GM12878 (cell line): ENCODE results near the gene GALNT16. TPM values are rescaled to one million over a fixed set of nuclear protein-coding genes. Genes with fewer than 3 reads are reported as not detected.

Source experiments
- BRCA1 ChIP-seq: IDR thresholded peaks from 2 replicates; pipeline ENCODE4 v1.6.1; 2011; ENCODE audit warnings: low read depth, low read length, improper control_type of control experiment
- CREM ChIP-seq: IDR thresholded peaks from 2 replicates; pipeline ENCODE4 v1.6.1; 2014; ENCODE audit warnings: antibody characterized with exemption, low read depth
- ELK1 ChIP-seq: IDR thresholded peaks from 2 replicates; pipeline ENCODE4 v1.6.1; 2012; ENCODE audit warnings: low read depth, low read length, improper control_type of control experiment
- ETV6 ChIP-seq, 2 experiments: fragments of 450-650 bp in 1 of 2; IDR thresholded peaks in 1 of 2; conservative IDR thresholded peaks in 1 of 2; 2 replicates each; pipeline ENCODE4 v1.6.1; 2014; ENCODE audit warnings: antibody characterized with exemption in 1 of 2, borderline replicate concordance in 1 of 2, low read depth in 1 of 2, mild to moderate bottlenecking in 1 of 2, moderate library complexity in 1 of 2
- HDGF ChIP-seq: fragments of 450-650 bp; IDR thresholded peaks from 2 replicates; pipeline ENCODE4 v1.6.1; 2016; ENCODE audit warnings: antibody characterized with exemption
- KLF5 ChIP-seq: fragments of 450-650 bp; IDR thresholded peaks from 2 replicates; pipeline ENCODE4 v1.6.1; 2014; ENCODE audit warnings: mild to moderate bottlenecking; ENCODE audit not compliant: partially characterized antibody
- RAD51 ChIP-seq: fragments of 450-650 bp; IDR thresholded peaks from 2 replicates; pipeline ENCODE4 v1.6.1; 2016; ENCODE audit warnings: moderate library complexity, mild to moderate bottlenecking, inconsistent platforms
- SMARCA5 ChIP-seq: fragments of 450-650 bp; IDR thresholded peaks from 2 replicates; pipeline ENCODE4 v1.6.1; 2017; ENCODE audit warnings: mild to moderate bottlenecking
- SRF ChIP-seq, 2 experiments: IDR thresholded peaks; 2 replicates each; pipeline ENCODE4 v1.6.1; 2011; ENCODE audit warnings: low read depth in 2 of 2, low read length in 2 of 2, mild to moderate bottlenecking in 1 of 2, moderate library complexity in 1 of 2
- ZBTB4 ChIP-seq: fragments of 450-650 bp; formaldehyde crosslinking; IDR thresholded peaks from 2 replicates; pipeline ENCODE4 v1.4.0; 2022; ENCODE audit warnings: mild to moderate bottlenecking, moderate library complexity
- ZNF24 ChIP-seq: fragments of 450-650 bp; IDR thresholded peaks from 2 replicates; pipeline ENCODE4 v1.6.1; 2017; ENCODE audit warnings: antibody characterized with exemption, mild to moderate bottlenecking
- polyA plus RNA-seq, 11 experiments: library from polyadenylated mRNA; depleted of rRNA in 4 of 11; unstranded in 6 of 11; stranded (reverse) in 5 of 11; fragments of >200 nt; fragmentation: Nextera tagmentation in 4 of 11; fragmentation: Illumina TruSeq in 1 of 11; extraction: Ambion mirVana in 4 of 11; extraction: Trizol in 1 of 11; gene quantifications; 1 replicate in 1 of 11; 2 replicates in 10 of 11; pipeline versions ENCODE4 v1.2.1 to v1.2.3, GENCODE V29; 2011 to 2016; ENCODE audit warnings: inconsistent platforms in 2 of 11, missing spikeins in 2 of 11, low read depth in 1 of 11
- total RNA-seq, 4 experiments: library from RNA; depleted of rRNA in 3 of 4; stranded (reverse); fragments of >200 nt in 3 of 4; fragmentation: Illumina TruSeq in 1 of 4; extraction: Trizol in 1 of 4; gene quantifications; 2 replicates each; pipeline versions ENCODE4 v1.2.1 to v1.2.3, GENCODE V29; 2013 to 2021

The GALNT16 gene
- total and polyA plus RNA-seq, 10 of the 15 experiments (the other 5 are each of a cell fraction or from before 2014, with no cell fraction given), result under 0.01 to 0.08 (median 0.03) TPM; not detected in 3

GRCh38 chr14:69337984-69338383 is 78.0 kb downstream of the GALNT16 start (continued):
- no peak for TF ChIP-seq RAD51
- TF ChIP-seq HDGF, result no peak
- TF ChIP-seq CREM, result no peak
- no peak for TF ChIP-seq ETV6 (conservative IDR thresholded peaks at IDR 0.05 in 1 of 2, IDR thresholded peaks at IDR 0.05 in 1 of 2; ENCODE audit: borderline replicate concordance in 1 of 2, low read depth in 1 of 2)
- TF ChIP-seq ELK1, result no peak
- no peak for TF ChIP-seq ZBTB4 (CRISPR knock-in tag)
- no peak for TF ChIP-seq ZNF24
- no peak for TF ChIP-seq SRF (IDR thresholded peaks at IDR 0.05; ENCODE audit: low read depth in 2 of 2, low read length in 2 of 2)
- no peak for TF ChIP-seq SMARCA5
- no peak for TF ChIP-seq KLF5
- TF ChIP-seq BRCA1, result no peak
- TF ChIP-seq, all 136 proteins: peak for 0
